HepG2 (cell line): ENCODE results near the gene DISP2. TPM values are rescaled to one million over a fixed set of nuclear protein-coding genes. Genes with fewer than 3 reads are reported as not detected.

Experiments
- EEA1 ChIP-seq: sonication (generic); formaldehyde crosslinking; IDR thresholded peaks from 2 replicates; pipeline ENCODE4 v1.5.1; 2020; ENCODE audit warnings: mild to moderate bottlenecking, missing genetic modification reagents, borderline replicate concordance
- ELF4 ChIP-seq: sonication (generic); formaldehyde crosslinking; IDR thresholded peaks from 2 replicates; pipeline ENCODE4 v1.5.0; 2020; ENCODE audit warnings: missing genetic modification reagents, mild to moderate bottlenecking, moderate library complexity, borderline replicate concordance
- FOSL2 ChIP-seq: sonication (generic); formaldehyde crosslinking; IDR thresholded peaks from 2 replicates; pipeline ENCODE4 v1.4.0; 2020; ENCODE audit warnings: missing genetic modification reagents
- SP4 ChIP-seq: sonication (generic); formaldehyde crosslinking; IDR thresholded peaks from 2 replicates; pipeline ENCODE4 v1.8.1; 2023; ENCODE audit warnings: mild to moderate bottlenecking, missing genetic modification reagents
- TEF ChIP-seq: sonication (generic); formaldehyde crosslinking; IDR thresholded peaks from 2 replicates; pipeline ENCODE4 v1.5.0; 2020; ENCODE audit warnings: missing genetic modification reagents
- THRA ChIP-seq: sonication (generic); formaldehyde crosslinking; IDR thresholded peaks from 2 replicates; pipeline ENCODE4 v1.4.0; 2020; ENCODE audit warnings: missing genetic modification reagents, borderline replicate concordance
- TSC22D2 ChIP-seq: sonication (generic); formaldehyde crosslinking; IDR thresholded peaks from 2 replicates; pipeline ENCODE4 v1.5.1; 2020; ENCODE audit warnings: missing genetic modification reagents, mild to moderate bottlenecking, borderline replicate concordance
- ZNF235 ChIP-seq: sonication (generic); formaldehyde crosslinking; IDR thresholded peaks from 2 replicates; pipeline ENCODE4 v1.8.1; 2023; ENCODE audit warnings: mild to moderate bottlenecking, missing genetic modification reagents, borderline replicate concordance
- ZNF766 ChIP-seq: sonication (generic); formaldehyde crosslinking; IDR thresholded peaks from 2 replicates; pipeline ENCODE4 v1.5.0; 2020; ENCODE audit warnings: missing genetic modification reagents, borderline replicate concordance
- polyA plus RNA-seq, 8 experiments: library from polyadenylated mRNA; depleted of rRNA in 3 of 8; stranded (reverse) in 7 of 8; unstranded in 1 of 8; fragments of >200 nt; fragmentation: Illumina TruSeq in 4 of 8; extraction: Trizol in 4 of 8; gene quantifications; 2 replicates each; pipeline versions ENCODE4 v1.2.1 to v1.2.3, GENCODE V29; 2011 to 2016; ENCODE audit warnings: low read depth in 4 of 8, missing spikeins in 1 of 8, mixed read lengths in 1 of 8; ENCODE audit not compliant: insufficient read depth in 1 of 8
- total RNA-seq, 5 experiments: library from RNA; depleted of rRNA; stranded (reverse); fragments of >200 nt; fragmentation: Illumina TruSeq; extraction: Trizol; gene quantifications; 2 replicates each; pipeline ENCODE4 v1.2.3, GENCODE V29; 2016; ENCODE audit warnings: low read depth in 1 of 5
- TF ChIP-seq, protein P1 (sequence below): sonication (generic); formaldehyde crosslinking; IDR thresholded peaks from 2 replicates; pipeline ENCODE4 v1.4.0; 2020; ENCODE audit warnings: missing genetic modification reagents
- TF ChIP-seq, protein P2 (sequence below): sonication (generic); formaldehyde crosslinking; conservative IDR thresholded peaks from 2 replicates; pipeline ENCODE4 v1.5.0; 2020; ENCODE audit warnings: missing genetic modification reagents
- TF ChIP-seq, protein P3 (sequence below): IDR thresholded peaks from 2 replicates; pipeline ENCODE4 v1.6.1; 2016
- TF ChIP-seq, protein P4 (sequence below): sonication (generic); formaldehyde crosslinking; IDR thresholded peaks from 2 replicates; pipeline ENCODE4 v1.5.0; 2020; ENCODE audit warnings: missing genetic modification reagents

Gene DISP2
- total and polyA plus RNA-seq, 2 of the 13 experiments (the other 11 are each of a cell fraction or from before 2014, with no cell fraction given): 0.09 to 0.32 TPM

- TF ChIP-seq TSC22D2 (0 out of 2 replicates have a peak, but pooled peaks have one; percentile 57), SP4 (CRISPR knock-in tag) (peak; percentile 89), ELF4 (CRISPR knock-in tag) (no peak), ZNF235 (CRISPR knock-in tag) (no peak), ZNF766 (CRISPR knock-in tag) (peak; percentile 80; the same call in 1 of the 2 replicates), TEF (CRISPR knock-in tag) (no peak), EEA1 (CRISPR knock-in tag) (no peak), FOSL2 (no peak), THRA (peak; percentile 48; the same call in 1 of the 2 replicates)
- TF ChIP-seq, protein P1, sequence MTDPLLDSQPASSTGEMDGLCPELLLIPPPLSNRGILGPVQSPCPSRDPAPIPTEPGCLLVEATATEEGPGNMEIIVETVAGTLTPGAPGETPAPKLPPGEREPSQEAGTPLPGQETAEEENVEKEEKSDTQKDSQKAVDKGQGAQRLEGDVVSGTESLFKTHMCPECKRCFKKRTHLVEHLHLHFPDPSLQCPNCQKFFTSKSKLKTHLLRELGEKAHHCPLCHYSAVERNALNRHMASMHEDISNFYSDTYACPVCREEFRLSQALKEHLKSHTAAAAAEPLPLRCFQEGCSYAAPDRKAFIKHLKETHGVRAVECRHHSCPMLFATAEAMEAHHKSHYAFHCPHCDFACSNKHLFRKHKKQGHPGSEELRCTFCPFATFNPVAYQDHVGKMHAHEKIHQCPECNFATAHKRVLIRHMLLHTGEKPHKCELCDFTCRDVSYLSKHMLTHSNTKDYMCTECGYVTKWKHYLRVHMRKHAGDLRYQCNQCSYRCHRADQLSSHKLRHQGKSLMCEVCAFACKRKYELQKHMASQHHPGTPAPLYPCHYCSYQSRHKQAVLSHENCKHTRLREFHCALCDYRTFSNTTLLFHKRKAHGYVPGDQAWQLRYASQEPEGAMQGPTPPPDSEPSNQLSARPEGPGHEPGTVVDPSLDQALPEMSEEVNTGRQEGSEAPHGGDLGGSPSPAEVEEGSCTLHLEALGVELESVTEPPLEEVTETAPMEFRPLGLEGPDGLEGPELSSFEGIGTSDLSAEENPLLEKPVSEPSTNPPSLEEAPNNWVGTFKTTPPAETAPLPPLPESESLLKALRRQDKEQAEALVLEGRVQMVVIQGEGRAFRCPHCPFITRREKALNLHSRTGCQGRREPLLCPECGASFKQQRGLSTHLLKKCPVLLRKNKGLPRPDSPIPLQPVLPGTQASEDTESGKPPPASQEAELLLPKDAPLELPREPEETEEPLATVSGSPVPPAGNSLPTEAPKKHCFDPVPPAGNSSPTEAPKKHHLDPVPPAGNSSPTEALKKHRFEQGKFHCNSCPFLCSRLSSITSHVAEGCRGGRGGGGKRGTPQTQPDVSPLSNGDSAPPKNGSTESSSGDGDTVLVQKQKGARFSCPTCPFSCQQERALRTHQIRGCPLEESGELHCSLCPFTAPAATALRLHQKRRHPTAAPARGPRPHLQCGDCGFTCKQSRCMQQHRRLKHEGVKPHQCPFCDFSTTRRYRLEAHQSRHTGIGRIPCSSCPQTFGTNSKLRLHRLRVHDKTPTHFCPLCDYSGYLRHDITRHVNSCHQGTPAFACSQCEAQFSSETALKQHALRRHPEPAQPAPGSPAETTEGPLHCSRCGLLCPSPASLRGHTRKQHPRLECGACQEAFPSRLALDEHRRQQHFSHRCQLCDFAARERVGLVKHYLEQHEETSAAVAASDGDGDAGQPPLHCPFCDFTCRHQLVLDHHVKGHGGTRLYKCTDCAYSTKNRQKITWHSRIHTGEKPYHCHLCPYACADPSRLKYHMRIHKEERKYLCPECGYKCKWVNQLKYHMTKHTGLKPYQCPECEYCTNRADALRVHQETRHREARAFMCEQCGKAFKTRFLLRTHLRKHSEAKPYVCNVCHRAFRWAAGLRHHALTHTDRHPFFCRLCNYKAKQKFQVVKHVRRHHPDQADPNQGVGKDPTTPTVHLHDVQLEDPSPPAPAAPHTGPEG: peak; percentile 78
- TF ChIP-seq, protein P2, sequence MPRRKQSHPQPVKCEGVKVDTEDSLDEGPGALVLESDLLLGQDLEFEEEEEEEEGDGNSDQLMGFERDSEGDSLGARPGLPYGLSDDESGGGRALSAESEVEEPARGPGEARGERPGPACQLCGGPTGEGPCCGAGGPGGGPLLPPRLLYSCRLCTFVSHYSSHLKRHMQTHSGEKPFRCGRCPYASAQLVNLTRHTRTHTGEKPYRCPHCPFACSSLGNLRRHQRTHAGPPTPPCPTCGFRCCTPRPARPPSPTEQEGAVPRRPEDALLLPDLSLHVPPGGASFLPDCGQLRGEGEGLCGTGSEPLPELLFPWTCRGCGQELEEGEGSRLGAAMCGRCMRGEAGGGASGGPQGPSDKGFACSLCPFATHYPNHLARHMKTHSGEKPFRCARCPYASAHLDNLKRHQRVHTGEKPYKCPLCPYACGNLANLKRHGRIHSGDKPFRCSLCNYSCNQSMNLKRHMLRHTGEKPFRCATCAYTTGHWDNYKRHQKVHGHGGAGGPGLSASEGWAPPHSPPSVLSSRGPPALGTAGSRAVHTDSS (CRISPR knock-in tag): no peak
- TF ChIP-seq, protein P3, sequence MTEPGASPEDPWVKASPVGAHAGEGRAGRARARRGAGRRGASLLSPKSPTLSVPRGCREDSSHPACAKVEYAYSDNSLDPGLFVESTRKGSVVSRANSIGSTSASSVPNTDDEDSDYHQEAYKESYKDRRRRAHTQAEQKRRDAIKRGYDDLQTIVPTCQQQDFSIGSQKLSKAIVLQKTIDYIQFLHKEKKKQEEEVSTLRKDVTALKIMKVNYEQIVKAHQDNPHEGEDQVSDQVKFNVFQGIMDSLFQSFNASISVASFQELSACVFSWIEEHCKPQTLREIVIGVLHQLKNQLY (CRISPR knock-in tag): no peak
- TF ChIP-seq, protein P4, sequence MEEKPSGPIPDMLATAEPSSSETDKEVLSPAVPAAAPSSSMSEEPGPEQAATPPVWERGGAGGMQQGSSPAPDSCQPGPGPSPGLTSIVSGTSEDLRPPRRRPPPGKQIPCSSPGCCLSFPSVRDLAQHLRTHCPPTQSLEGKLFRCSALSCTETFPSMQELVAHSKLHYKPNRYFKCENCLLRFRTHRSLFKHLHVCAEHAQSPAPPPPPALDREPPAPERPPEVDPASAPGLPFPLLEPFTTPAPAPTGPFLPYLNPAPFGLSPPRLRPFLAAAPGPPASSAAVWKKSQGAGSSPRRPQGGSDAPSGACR (CRISPR knock-in tag): no peak
Measured at GRCh38 chr15:40323239-40323952, 34.6 kb upstream of the DISP2 start, which contains the start of gene INAFM2 (continued).
